Smooth muscle cell (in vitro differentiated cells): ENCODE data around the gene REEP1. TPM values are rescaled to one million over a fixed set of nuclear protein-coding genes. Genes with fewer than 3 reads are reported as not detected.

ENCODE experiments used
- DNase-seq: peaks from one replicate; lab custom pipeline; 2025; ENCODE audit not compliant: unreplicated experiment; lab: John Stamatoyannopoulos, UW
- H2AFZ ChIP-seq: fragments of 200-600 bp; sonication (generic); 2 replicates; pipeline ENCODE4 v1.6.0; 2016; ENCODE audit warnings: antibody characterized with exemption, low read depth, mild to moderate bottlenecking
- H3F3A ChIP-seq: fragments of 200-600 bp; sonication (generic); 2 replicates; pipeline ENCODE4 v1.6.0; 2017; ENCODE audit warnings: antibody characterized with exemption, low read depth
- H3K27ac ChIP-seq: fragments of 200-600 bp; sonication (generic); 2 replicates; pipeline ENCODE4 v1.5.1; 2016; ENCODE audit warnings: low read depth, mild to moderate bottlenecking
- H3K27me3 ChIP-seq: fragments of 200-600 bp; sonication (generic); 2 replicates; pipeline ENCODE4 v1.6.1; 2016; ENCODE audit warnings: low read depth, mild to moderate bottlenecking
- H3K36me3 ChIP-seq: fragments of 200-600 bp; sonication (generic); 2 replicates; pipeline ENCODE4 v1.5.1; 2016; ENCODE audit warnings: low read depth
- H3K4me1 ChIP-seq: fragments of 200-600 bp; sonication (generic); 2 replicates; pipeline ENCODE4 v1.5.1; 2016; ENCODE audit warnings: low read depth
- H3K4me2 ChIP-seq: fragments of 200-600 bp; sonication (generic); 2 replicates; pipeline ENCODE4 v1.6.0; 2016; ENCODE audit warnings: mild to moderate bottlenecking
- H3K4me3 ChIP-seq: fragments of 200-600 bp; sonication (generic); 2 replicates; pipeline ENCODE4 v1.5.1; 2016; ENCODE audit warnings: mild to moderate bottlenecking
- H3K79me2 ChIP-seq: fragments of 200-600 bp; sonication (generic); 2 replicates; pipeline ENCODE4 v1.6.0; 2016; ENCODE audit warnings: low read depth, mild to moderate bottlenecking
- H3K9ac ChIP-seq: fragments of 200-600 bp; sonication (generic); 2 replicates; pipeline ENCODE4 v1.6.0; 2016; ENCODE audit warnings: low read depth
- H3K9me3 ChIP-seq: fragments of 200-600 bp; sonication (generic); replicated peaks from 2 replicates; pipeline ENCODE4 v1.5.1; 2016; ENCODE audit warnings: low read depth
- H4K20me1 ChIP-seq: fragments of 200-600 bp; sonication (generic); 2 replicates; pipeline ENCODE4 v1.6.0; 2016; ENCODE audit warnings: low read depth
- WGBS: methylation state at CpG from one replicate; pipeline ENCODE4 v1.1.7; 2016; ENCODE audit warnings: low lambda C conversion rate; 5-methylcytosine and 5-hydroxymethylcytosine counted together
- polyA plus RNA-seq: library from polyadenylated mRNA; unstranded; fragments of >200 nt; fragmentation: Nextera tagmentation; extraction: Ambion mirVana; gene quantifications from 2 replicates; pipeline ENCODE4 v1.2.1, GENCODE V29; 2016
- total RNA-seq: library from RNA; depleted of rRNA; stranded (reverse); fragments of >200 nt; gene quantifications from 2 replicates; pipeline ENCODE4 v1.2.3, GENCODE V29; 2014
- TF ChIP-seq, protein P1 (sequence below): fragments of 200-600 bp; sonication (generic); IDR thresholded peaks from 2 replicates; pipeline ENCODE4 v1.5.1; 2017; ENCODE audit warnings: borderline replicate concordance, mild to moderate bottlenecking, antibody characterized with exemption; ENCODE audit not compliant: insufficient read depth, poor library complexity, severe bottlenecking

REEP1 gene
- total and polyA plus RNA-seq, 2 experiments from 2014 or later = not detected

DNA sequence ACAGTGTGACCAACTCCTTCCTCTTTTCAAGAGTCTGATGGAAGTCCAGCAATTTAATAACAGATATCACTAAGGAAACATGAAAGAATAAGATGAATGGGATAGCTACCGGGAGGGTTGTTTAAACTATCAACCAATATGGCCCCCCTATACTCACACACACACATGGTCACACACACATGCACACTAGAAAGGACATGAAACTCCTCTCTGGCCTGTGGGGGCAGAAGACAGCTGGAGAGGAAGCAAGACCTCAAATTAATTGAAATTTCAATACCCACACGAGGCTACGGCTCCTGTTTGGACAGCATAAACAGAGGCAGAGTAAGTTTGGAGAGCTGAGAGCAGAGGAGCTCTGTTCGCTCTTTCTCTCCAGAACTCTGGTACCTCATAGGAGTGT is 34.7 kb upstream of the REEP1 start:
- no peak overlapping the region for H3K4me2 ChIP-seq

GRCh38 chr2:86371527-86371926 is 34.1 kb upstream of the REEP1 start:
- Histone ChIP-seq H4K20me1 (no peaks in the 10 kb centered on the region), H3K27ac (no peak overlapping the region), H3F3A (no peaks in the 10 kb centered on the region), H3K9me3 (no peaks in the 10 kb centered on the region), H3K79me2 (no peaks in the 10 kb centered on the region), H2AFZ (peak overlapping the region; percentile 74), H3K4me1 (no peaks in the 10 kb centered on the region), H3K4me3 (no peak overlapping the region), H3K4me2 (no peak overlapping the region), H3K9ac (no peak overlapping the region), H3K27me3 (no peaks in the 10 kb centered on the region), H3K36me3 (no peaks in the 10 kb centered on the region)
- no peak for DNase-seq
- 44% methylated on average over 4 of the region's 4 CpGs for WGBS
- TF ChIP-seq, protein P1, sequence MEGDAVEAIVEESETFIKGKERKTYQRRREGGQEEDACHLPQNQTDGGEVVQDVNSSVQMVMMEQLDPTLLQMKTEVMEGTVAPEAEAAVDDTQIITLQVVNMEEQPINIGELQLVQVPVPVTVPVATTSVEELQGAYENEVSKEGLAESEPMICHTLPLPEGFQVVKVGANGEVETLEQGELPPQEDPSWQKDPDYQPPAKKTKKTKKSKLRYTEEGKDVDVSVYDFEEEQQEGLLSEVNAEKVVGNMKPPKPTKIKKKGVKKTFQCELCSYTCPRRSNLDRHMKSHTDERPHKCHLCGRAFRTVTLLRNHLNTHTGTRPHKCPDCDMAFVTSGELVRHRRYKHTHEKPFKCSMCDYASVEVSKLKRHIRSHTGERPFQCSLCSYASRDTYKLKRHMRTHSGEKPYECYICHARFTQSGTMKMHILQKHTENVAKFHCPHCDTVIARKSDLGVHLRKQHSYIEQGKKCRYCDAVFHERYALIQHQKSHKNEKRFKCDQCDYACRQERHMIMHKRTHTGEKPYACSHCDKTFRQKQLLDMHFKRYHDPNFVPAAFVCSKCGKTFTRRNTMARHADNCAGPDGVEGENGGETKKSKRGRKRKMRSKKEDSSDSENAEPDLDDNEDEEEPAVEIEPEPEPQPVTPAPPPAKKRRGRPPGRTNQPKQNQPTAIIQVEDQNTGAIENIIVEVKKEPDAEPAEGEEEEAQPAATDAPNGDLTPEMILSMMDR = no peak

More for the DNA sequence above, 34.7 kb upstream of the REEP1 start:
- H3K4me3 ChIP-seq = no peak overlapping the region
- H3K79me2 ChIP-seq = no peaks in the 10 kb centered on the region
- H4K20me1 ChIP-seq = no peaks in the 10 kb centered on the region
- 87% methylated on average over 4 of the region's 4 CpGs for WGBS
- H3K9me3 ChIP-seq = no peaks in the 10 kb centered on the region
- no peaks in the 10 kb centered on the region for H3K4me1 ChIP-seq
- no peaks in the 10 kb centered on the region for H3K27me3 ChIP-seq
- no peak overlapping the region for H2AFZ ChIP-seq
- no peak overlapping the region for H3K9ac ChIP-seq
- no peak overlapping the region for H3K27ac ChIP-seq
- H3F3A ChIP-seq = no peaks in the 10 kb centered on the region
- TF ChIP-seq, protein P1 = no peak
- no peaks in the 10 kb centered on the region for H3K36me3 ChIP-seq
- no peak for DNase-seq

DNA sequence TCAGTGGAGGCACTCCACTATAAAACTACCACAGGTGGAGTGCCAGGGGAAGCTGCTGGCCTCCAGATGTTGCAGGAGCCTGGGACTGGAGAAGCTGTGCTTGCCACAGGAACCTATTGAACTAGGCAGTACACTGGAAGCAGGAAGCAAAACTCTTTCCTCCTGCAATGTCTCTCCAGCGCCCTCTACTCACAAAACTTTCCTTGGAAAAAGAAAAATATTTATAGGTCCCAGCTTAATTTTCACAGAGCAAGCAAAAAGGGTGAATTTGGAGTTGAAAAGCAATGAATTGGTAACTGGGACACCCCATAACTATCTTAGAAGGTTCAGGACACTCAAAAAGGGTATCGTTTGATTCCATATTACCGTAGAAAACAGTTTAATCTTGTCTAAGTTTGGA is 33.2 kb upstream of the REEP1 start:
- Histone ChIP-seq H3K9ac (no peak overlapping the region), H3K36me3 (no peaks in the 10 kb centered on the region), H3K4me1 (no peaks in the 10 kb centered on the region), H3K27ac (no peak overlapping the region), H3K9me3 (no peaks in the 10 kb centered on the region), H3K79me2 (no peaks in the 10 kb centered on the region), H3F3A (no peaks in the 10 kb centered on the region), H3K4me3 (no peak overlapping the region), H4K20me1 (no peaks in the 10 kb centered on the region), H3K4me2 (no peak overlapping the region), H3K27me3 (no peaks in the 10 kb centered on the region), H2AFZ (no peak overlapping the region)
- TF ChIP-seq, protein P1 = no peak
- DNase-seq = no peak
- 95% methylated on average over 3 of the region's 3 CpGs for WGBS

DNA sequence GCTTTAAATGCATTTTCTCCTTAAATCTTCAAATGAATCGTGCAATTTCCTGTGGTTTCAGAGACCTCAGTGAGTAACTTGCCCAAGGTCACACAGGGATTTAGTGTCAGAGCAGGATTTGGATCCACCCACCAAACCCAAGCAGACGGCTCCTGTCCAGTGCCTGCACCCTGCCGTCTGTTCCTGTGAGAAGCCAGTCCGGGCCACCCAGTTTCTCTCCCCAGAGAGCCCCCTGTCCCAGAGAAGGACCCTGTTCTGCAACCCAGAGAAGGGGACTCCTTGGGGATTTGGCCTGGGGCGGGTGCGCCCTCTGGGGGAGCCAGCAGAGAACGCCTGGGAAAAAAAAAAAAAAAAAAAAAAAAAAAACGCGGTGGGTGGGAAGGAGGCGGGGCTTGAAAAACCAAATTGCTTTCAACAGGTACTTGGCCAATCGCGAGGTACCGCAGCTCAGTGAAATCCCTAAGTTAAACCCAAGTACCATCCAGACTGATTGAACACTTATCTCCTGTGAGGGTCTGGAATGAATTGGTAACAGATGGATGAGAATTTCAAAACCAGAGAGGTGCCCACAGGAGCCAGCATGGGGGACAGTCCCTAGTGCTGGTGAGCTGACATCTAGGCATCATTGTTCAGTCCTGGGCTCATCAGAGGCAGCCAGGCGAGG is 30.9 kb upstream of the REEP1 start:
- Histone ChIP-seq H3K79me2 (no peaks in the 10 kb centered on the region), H2AFZ (peak overlapping the region; percentile 26), H3K36me3 (no peaks in the 10 kb centered on the region), H3K9ac (no peak overlapping the region), H3K27ac (no peak overlapping the region), H3F3A (no peaks in the 10 kb centered on the region), H3K27me3 (no peaks in the 10 kb centered on the region), H3K4me3 (peak overlapping the region; percentile 24), H3K4me1 (no peaks in the 10 kb centered on the region), H3K4me2 (peak overlapping the region; percentile 78), H4K20me1 (no peaks in the 10 kb centered on the region), H3K9me3 (no peaks in the 10 kb centered on the region)
- TF ChIP-seq, protein P1 = peak; percentile 50
- 10% methylated on average over 13 of the region's 14 CpGs for WGBS
- DNase-seq = peak; percentile 3
